Kidney (tissue), 14 donors: ENCODE results near the gene CA6. TPM values are rescaled to one million over a fixed set of nuclear protein-coding genes. Genes with fewer than 3 reads are reported as not detected.

Experiments
- DNase-seq, 5 donors: peaks; one replicate each; pipeline ENCODE4 v3.0.0-alpha.2; 2013 to 2020
- FAIRE-seq: peaks from 2 replicates; lab custom pipeline; 2012; peaks lifted over from hg19 to GRCh38; lab: Jason Lieb, UNC
- H3K27ac ChIP-seq, 2 donors: one replicate each; pipeline ENCODE4 v1.7.0; 2013; ENCODE audit warnings: low read depth in 2 of 2, low read length in 2 of 2, inconsistent platforms in 1 of 2
- H3K27me3 ChIP-seq: one replicate; pipeline ENCODE4 v1.7.1; 2013; ENCODE audit warnings: low read length, inconsistent platforms; ENCODE audit not compliant: control insufficient read depth, insufficient read depth
- H3K36me3 ChIP-seq, 3 donors: one replicate each; pipeline versions ENCODE4 v1.7.0 to v1.7.1; 2013; ENCODE audit warnings: low read length in 3 of 3, control low read depth in 1 of 3, inconsistent platforms in 1 of 3; ENCODE audit not compliant: insufficient read depth in 3 of 3, control insufficient read depth in 2 of 3
- H3K4me1 ChIP-seq, 3 donors: one replicate each; pipeline versions ENCODE4 v1.7.0 to v1.7.1; 2013; ENCODE audit warnings: low read length in 3 of 3, inconsistent platforms in 1 of 3, low read depth in 1 of 3; ENCODE audit not compliant: control insufficient read depth in 2 of 3, insufficient read depth in 2 of 3
- H3K4me3 ChIP-seq, 3 donors: one replicate each; pipeline versions ENCODE4 v1.7.0 to v1.8.1; 2013; ENCODE audit warnings: low read length in 3 of 3, control low read depth in 1 of 3, inconsistent platforms in 1 of 3
- H3K9ac ChIP-seq, 3 donors: one replicate each; pipeline versions ENCODE4 v1.7.0 to v1.7.1; 2013; ENCODE audit warnings: low read length in 3 of 3, control low read depth in 1 of 3, inconsistent platforms in 1 of 3
- H3K9me3 ChIP-seq, 3 donors: one replicate each; pipeline versions ENCODE4 v1.7.0 to v1.7.1; 2013; ENCODE audit warnings: low read length in 3 of 3, control low read depth in 1 of 3, inconsistent platforms in 1 of 3; ENCODE audit not compliant: control insufficient read depth in 2 of 3, insufficient read depth in 1 of 3
- CTCF ChIP-seq: IDR thresholded peaks from 3 replicates; pipeline ENCODE4 v1.5.1; 2012; ENCODE audit warnings: mild to moderate bottlenecking, moderate library complexity, borderline replicate concordance; ENCODE audit not compliant: insufficient read depth; ENCODE audit errors: extremely low read depth
- intact Hi-C: fragments of 100-400 bp; cut with DNase I; formaldehyde crosslinking; loops from one replicate; pipeline ENCODE4 v1.11.1; 2022
- polyA plus RNA-seq: library from polyadenylated mRNA; stranded (reverse); fragments of 350-450 nt; fragmentation: Illumina TruSeq; extraction: RNeasy Lipid Tissue Mini Kit (QIAGEN cat#74804); gene quantifications from one replicate; pipeline ENCODE4 v1.2.3, GENCODE V29; 2014; ENCODE audit warnings: low read depth, low replicate concordance; ENCODE audit not compliant: insufficient read depth
- total RNA-seq: library from RNA; stranded (reverse); fragmentation: NEBNext Ultra II Directional; extraction: Animal tissue kit (Norgen Biotek cat#: 25700); gene quantifications from one replicate; pipeline ENCODE4 v1.2.1, GENCODE V29; 2021
- donor health status: control.
- donor health status: control.
- donor health status: control.
- donor health status: control.
- donor health status: control.
- donor health status: DM: yes; HTN: yes; CAD: no.
- donor health status: Normal renal cell carcinoma (clear cell type).

CA6 gene
- total and polyA plus RNA-seq, 2 donors from 2014 or later: not detected

- H3K9ac ChIP-seq: no peak overlapping the region
- H3K36me3 ChIP-seq: no peaks in the 10 kb centered on the region
- H3K27ac ChIP-seq: no peak overlapping the region
- TF ChIP-seq CTCF: no peak
- H3K4me3 ChIP-seq: no peak overlapping the region
- H3K4me1 ChIP-seq: peaks cover 0 to 2% (median 0%) of the 10 kb centered on the region in 3 donors
- FAIRE-seq (no peak), DNase-seq (no peak)
- intact Hi-C loops: no loop called here
- no peaks in the 10 kb centered on the region for H3K9me3 ChIP-seq
- no peaks in the 10 kb centered on the region for H3K27me3 ChIP-seq
These were observed 34.8 kb upstream of the CA6 start for GRCh38 chr1:8910914-8911313.

- Histone ChIP-seq H3K27me3 (no peaks in the 10 kb centered on the region), H3K36me3 (no peaks in the 10 kb centered on the region), H3K9ac (no peak overlapping the region), H3K9me3 (no peaks in the 10 kb centered on the region), H3K27ac (no peak overlapping the region), H3K4me1 (peaks cover 0 to 2% (median 0%) of the 10 kb centered on the region in 3 donors), H3K4me3 (no peak overlapping the region)
- no peak for DNase-seq
- no peak for FAIRE-seq
- intact Hi-C loops: no loop called here
- TF ChIP-seq CTCF: no peak
These were observed 34.0 kb upstream of the CA6 start for GRCh38 chr1:8911416-8912309.

GRCh38 chr1:8913457-8913856 is 32.2 kb upstream of the CA6 start:
- Histone ChIP-seq H3K36me3 (no peaks in the 10 kb centered on the region), H3K27ac (no peak overlapping the region), H3K9me3 (no peaks in the 10 kb centered on the region), H3K27me3 (no peaks in the 10 kb centered on the region), H3K9ac (no peak overlapping the region), H3K4me1 (peaks cover 0 to 2% (median 0%) of the 10 kb centered on the region in 3 donors), H3K4me3 (no peak overlapping the region)
- FAIRE-seq: no peak
- intact Hi-C loops: no loop called here
- no peak for TF ChIP-seq CTCF
- DNase-seq: no peak
